ENCODE measurements around the gene MCTP1.

DNA sequence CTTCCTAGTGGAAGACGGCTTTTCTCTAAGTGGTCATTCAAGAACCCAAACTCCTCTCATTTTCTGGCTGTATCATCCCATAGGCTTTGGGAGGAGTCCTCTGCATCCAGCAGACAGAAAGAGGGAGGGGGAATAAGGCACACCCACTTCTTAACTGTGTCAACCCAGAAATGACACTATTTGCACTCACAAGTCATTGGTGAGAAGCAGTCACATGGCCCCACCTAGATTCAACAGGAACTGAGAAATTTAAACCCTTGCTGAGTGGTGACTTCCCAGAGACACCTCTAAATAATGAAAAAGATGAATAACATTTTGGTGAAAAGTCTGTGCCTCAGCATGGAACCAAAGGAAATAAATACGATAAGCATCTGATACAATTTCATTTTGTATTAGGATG lies 120.0 kb downstream of the MCTP1 start:
- TF ChIP-seq SIN3A (IDR thresholded peaks at IDR 0.05; ENCODE audit: borderline replicate concordance in 2 of 2, control insufficient read depth in 1 of 2, low read depth in 2 of 2, low read length in 2 of 2) = no peak
- TF ChIP-seq ZNF134 (CRISPR knock-in tag; conservative IDR thresholded peaks at IDR 0.05) = no peak
- TF ChIP-seq, protein P1, sequence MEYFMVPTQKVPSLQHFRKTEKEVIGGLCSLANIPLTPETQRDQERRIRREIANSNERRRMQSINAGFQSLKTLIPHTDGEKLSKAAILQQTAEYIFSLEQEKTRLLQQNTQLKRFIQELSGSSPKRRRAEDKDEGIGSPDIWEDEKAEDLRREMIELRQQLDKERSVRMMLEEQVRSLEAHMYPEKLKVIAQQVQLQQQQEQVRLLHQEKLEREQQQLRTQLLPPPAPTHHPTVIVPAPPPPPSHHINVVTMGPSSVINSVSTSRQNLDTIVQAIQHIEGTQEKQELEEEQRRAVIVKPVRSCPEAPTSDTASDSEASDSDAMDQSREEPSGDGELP (CRISPR knock-in tag; IDR thresholded peaks at IDR 0.05; ENCODE audit: borderline replicate concordance) = no peak
- no peak for TF ChIP-seq HCFC1 (IDR thresholded peaks at IDR 0.05; ENCODE audit: low read depth, low read length)
- TF ChIP-seq SIRT6 (IDR thresholded peaks at IDR 0.05; ENCODE audit: low read depth, low read length) = no peak
